HepG2 (cell line): Measurements from ENCODE around the gene RPL41. TPM values are rescaled to one million over a fixed set of nuclear protein-coding genes. Genes with fewer than 3 reads are reported as not detected.
A peak's percentile ranks its signal among the peaks of the same experiment; 100 is the strongest.

Source experiments
- CAMTA2 ChIP-seq: sonication (generic); formaldehyde crosslinking; IDR thresholded peaks from 2 replicates; pipeline ENCODE4 v1.4.0; 2020; ENCODE audit warnings: mild to moderate bottlenecking, missing genetic modification reagents, borderline replicate concordance
- CEBPZ ChIP-seq: IDR thresholded peaks from 2 replicates; pipeline ENCODE4 v1.6.1; 2012; ENCODE audit warnings: low read length, improper control_type of control experiment
- CREBL2 ChIP-seq: sonication (generic); formaldehyde crosslinking; IDR thresholded peaks from 2 replicates; pipeline ENCODE4 v1.8.1; 2023; ENCODE audit warnings: missing genetic modification reagents, mild to moderate bottlenecking, borderline replicate concordance
- FOXK2 ChIP-seq: fragments of 450-650 bp; IDR thresholded peaks from 2 replicates; pipeline ENCODE4 v1.6.1; 2016
- ISL2 ChIP-seq: sonication (generic); formaldehyde crosslinking; IDR thresholded peaks from 2 replicates; pipeline ENCODE4 v1.5.0; 2020; ENCODE audit warnings: missing genetic modification reagents
- MAFG ChIP-seq: sonication (generic); formaldehyde crosslinking; IDR thresholded peaks from 2 replicates; pipeline ENCODE4 v1.5.1; 2020; ENCODE audit warnings: mild to moderate bottlenecking, missing genetic modification reagents
- NR2C2 ChIP-seq: sonication (generic); formaldehyde crosslinking; IDR thresholded peaks from 2 replicates; pipeline ENCODE4 v1.4.0; 2020; ENCODE audit warnings: missing genetic modification reagents, mild to moderate bottlenecking, moderate library complexity, borderline replicate concordance
- RELA ChIP-seq: sonication (generic); formaldehyde crosslinking; IDR thresholded peaks from 2 replicates; pipeline ENCODE4 v1.4.0; 2020; ENCODE audit warnings: missing genetic modification reagents
- SIX1 ChIP-seq: sonication (generic); formaldehyde crosslinking; IDR thresholded peaks from 2 replicates; pipeline ENCODE4 v1.4.0; 2020; ENCODE audit warnings: missing genetic modification reagents, borderline replicate concordance
- SNAPC2 ChIP-seq: sonication (generic); formaldehyde crosslinking; IDR thresholded peaks from 2 replicates; pipeline ENCODE4 v1.8.1; 2022; ENCODE audit warnings: mild to moderate bottlenecking, missing genetic modification reagents
- SYNCRIP ChIP-seq: fragments of 200-400 bp; formaldehyde crosslinking; IDR thresholded peaks from 2 replicates; pipeline ENCODE4 v1.6.1; 2018; ENCODE audit warnings: mild to moderate bottlenecking, low read depth, low read length; ENCODE audit not compliant: insufficient read depth
- TBX2 ChIP-seq: sonication (generic); formaldehyde crosslinking; IDR thresholded peaks from 2 replicates; pipeline ENCODE4 v1.5.0; 2020; ENCODE audit warnings: missing genetic modification reagents, mild to moderate bottlenecking, borderline replicate concordance
- ZNF121 ChIP-seq: sonication (generic); formaldehyde crosslinking; IDR thresholded peaks from 2 replicates; pipeline ENCODE4 v1.5.0; 2020; ENCODE audit warnings: mild to moderate bottlenecking, missing genetic modification reagents
- ZNF335 ChIP-seq: sonication (generic); formaldehyde crosslinking; IDR thresholded peaks from 2 replicates; pipeline ENCODE4 v1.4.0; 2020; ENCODE audit warnings: missing genetic modification reagents
- ZNF451 ChIP-seq: sonication (generic); formaldehyde crosslinking; IDR thresholded peaks from 2 replicates; pipeline ENCODE4 v1.5.0; 2020; ENCODE audit warnings: mild to moderate bottlenecking, missing genetic modification reagents
- ZNF547 ChIP-seq: sonication (generic); formaldehyde crosslinking; IDR thresholded peaks from 2 replicates; pipeline ENCODE4 v1.5.1; 2020; ENCODE audit warnings: mild to moderate bottlenecking, missing genetic modification reagents
- ZNF569 ChIP-seq: sonication (generic); formaldehyde crosslinking; IDR thresholded peaks from 2 replicates; pipeline ENCODE4 v1.5.0; 2020; ENCODE audit warnings: mild to moderate bottlenecking, missing genetic modification reagents, moderate library complexity, borderline replicate concordance
- ZNF777 ChIP-seq: sonication (generic); formaldehyde crosslinking; IDR thresholded peaks from 2 replicates; pipeline ENCODE4 v1.4.0; 2020; ENCODE audit warnings: missing genetic modification reagents
- ZNF878 ChIP-seq: sonication (generic); formaldehyde crosslinking; IDR thresholded peaks from 2 replicates; pipeline ENCODE4 v1.8.1; 2023; ENCODE audit warnings: mild to moderate bottlenecking, missing genetic modification reagents, moderate library complexity
- ZNF883 ChIP-seq: sonication (generic); formaldehyde crosslinking; IDR thresholded peaks from 2 replicates; pipeline ENCODE4 v1.5.1; 2020; ENCODE audit warnings: mild to moderate bottlenecking, missing genetic modification reagents; ENCODE audit errors: not compliant biosample characterization
- polyA plus RNA-seq, 8 experiments: library from polyadenylated mRNA; depleted of rRNA in 3 of 8; stranded (reverse) in 7 of 8; unstranded in 1 of 8; fragments of >200 nt; fragmentation: Illumina TruSeq in 4 of 8; extraction: Trizol in 4 of 8; gene quantifications; 2 replicates each; pipeline versions ENCODE4 v1.2.1 to v1.2.3, GENCODE V29; 2011 to 2016; ENCODE audit warnings: low read depth in 4 of 8, missing spikeins in 1 of 8, mixed read lengths in 1 of 8; ENCODE audit not compliant: insufficient read depth in 1 of 8
- total RNA-seq, 5 experiments: library from RNA; depleted of rRNA; stranded (reverse); fragments of >200 nt; fragmentation: Illumina TruSeq; extraction: Trizol; gene quantifications; 2 replicates each; pipeline ENCODE4 v1.2.3, GENCODE V29; 2016; ENCODE audit warnings: low read depth in 1 of 5
- TF ChIP-seq, protein P1 (sequence below): sonication (generic); formaldehyde crosslinking; conservative IDR thresholded peaks from 2 replicates; pipeline ENCODE4 v1.4.0; 2020; ENCODE audit warnings: mild to moderate bottlenecking, missing genetic modification reagents, moderate library complexity

RPL41 gene
- total and polyA plus RNA-seq, 2 of the 13 experiments (the other 11 are each of a cell fraction or from before 2014, with no cell fraction given) = 4,012 to 7,670 TPM

DNA sequence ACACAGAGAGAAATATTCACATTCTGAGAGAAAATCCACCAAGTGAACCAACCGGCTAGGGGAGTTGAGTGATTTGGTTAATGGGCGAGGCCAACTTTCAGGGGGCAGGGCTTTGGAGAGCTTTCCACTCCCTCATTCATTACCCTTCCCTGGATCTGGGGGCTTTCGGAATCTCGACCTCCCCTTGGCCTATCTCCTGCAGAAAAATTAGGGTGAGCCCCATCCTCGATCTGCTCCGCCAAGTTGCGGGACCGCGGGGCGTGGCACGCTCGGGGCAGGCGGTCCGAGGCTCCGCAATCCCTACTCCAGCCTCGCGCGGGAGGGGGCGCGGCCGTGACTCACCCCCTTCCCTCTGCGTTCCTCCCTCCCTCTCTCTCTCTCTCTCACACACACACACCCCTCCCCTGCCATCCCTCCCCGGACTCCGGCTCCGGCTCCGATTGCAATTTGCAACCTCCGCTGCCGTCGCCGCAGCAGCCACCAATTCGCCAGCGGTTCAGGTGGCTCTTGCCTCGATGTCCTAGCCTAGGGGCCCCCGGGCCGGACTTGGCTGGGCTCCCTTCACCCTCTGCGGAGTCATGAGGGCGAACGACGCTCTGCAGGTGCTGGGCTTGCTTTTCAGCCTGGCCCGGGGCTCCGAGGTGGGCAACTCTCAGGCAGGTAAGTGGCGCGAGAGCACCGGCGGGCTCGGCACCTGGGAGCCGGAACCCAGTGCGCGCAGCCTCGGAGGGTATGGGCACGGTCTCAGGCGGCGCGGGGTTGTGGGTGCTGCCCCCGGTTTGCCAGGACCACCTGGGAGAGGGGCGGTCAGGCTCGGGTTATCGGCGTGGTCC is 36.5 kb upstream of the RPL41 start, which contains the start of gene ERBB3 (continued):
- TF ChIP-seq, protein P1, sequence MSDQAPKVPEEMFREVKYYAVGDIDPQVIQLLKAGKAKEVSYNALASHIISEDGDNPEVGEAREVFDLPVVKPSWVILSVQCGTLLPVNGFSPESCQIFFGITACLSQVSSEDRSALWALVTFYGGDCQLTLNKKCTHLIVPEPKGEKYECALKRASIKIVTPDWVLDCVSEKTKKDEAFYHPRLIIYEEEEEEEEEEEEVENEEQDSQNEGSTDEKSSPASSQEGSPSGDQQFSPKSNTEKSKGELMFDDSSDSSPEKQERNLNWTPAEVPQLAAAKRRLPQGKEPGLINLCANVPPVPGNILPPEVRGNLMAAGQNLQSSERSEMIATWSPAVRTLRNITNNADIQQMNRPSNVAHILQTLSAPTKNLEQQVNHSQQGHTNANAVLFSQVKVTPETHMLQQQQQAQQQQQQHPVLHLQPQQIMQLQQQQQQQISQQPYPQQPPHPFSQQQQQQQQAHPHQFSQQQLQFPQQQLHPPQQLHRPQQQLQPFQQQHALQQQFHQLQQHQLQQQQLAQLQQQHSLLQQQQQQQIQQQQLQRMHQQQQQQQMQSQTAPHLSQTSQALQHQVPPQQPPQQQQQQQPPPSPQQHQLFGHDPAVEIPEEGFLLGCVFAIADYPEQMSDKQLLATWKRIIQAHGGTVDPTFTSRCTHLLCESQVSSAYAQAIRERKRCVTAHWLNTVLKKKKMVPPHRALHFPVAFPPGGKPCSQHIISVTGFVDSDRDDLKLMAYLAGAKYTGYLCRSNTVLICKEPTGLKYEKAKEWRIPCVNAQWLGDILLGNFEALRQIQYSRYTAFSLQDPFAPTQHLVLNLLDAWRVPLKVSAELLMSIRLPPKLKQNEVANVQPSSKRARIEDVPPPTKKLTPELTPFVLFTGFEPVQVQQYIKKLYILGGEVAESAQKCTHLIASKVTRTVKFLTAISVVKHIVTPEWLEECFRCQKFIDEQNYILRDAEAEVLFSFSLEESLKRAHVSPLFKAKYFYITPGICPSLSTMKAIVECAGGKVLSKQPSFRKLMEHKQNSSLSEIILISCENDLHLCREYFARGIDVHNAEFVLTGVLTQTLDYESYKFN = peak; percentile 57
- no peak; the same call in 1 of the 2 replicates for TF ChIP-seq ZNF547 (CRISPR knock-in tag)
- no peak for TF ChIP-seq ZNF878 (CRISPR knock-in tag)
- TF ChIP-seq RELA (CRISPR knock-in tag) = no peak
- 0 out of 2 replicates have a peak, but pooled peaks have one; percentile 30 for TF ChIP-seq MAFG (CRISPR knock-in tag)
- no peak for TF ChIP-seq FOXK2
- TF ChIP-seq ZNF883 (CRISPR knock-in tag) = no peak
- no peak for TF ChIP-seq CEBPZ
- no peak for TF ChIP-seq ZNF335 (CRISPR knock-in tag)
- TF ChIP-seq CAMTA2 (CRISPR knock-in tag) = no peak
- TF ChIP-seq ISL2 (CRISPR knock-in tag) = peak; percentile 52
- TF ChIP-seq ZNF121 = no peak
- TF ChIP-seq ZNF777 (CRISPR knock-in tag) = no peak; the same call in 1 of the 2 replicates
- peak; percentile 73; the same call in 1 of the 2 replicates for TF ChIP-seq SNAPC2 (CRISPR knock-in tag)
- TF ChIP-seq NR2C2 (CRISPR knock-in tag) = no peak; the same call in 1 of the 2 replicates
- TF ChIP-seq ZNF569 (CRISPR knock-in tag) = no peak
- no peak for TF ChIP-seq SYNCRIP
- no peak for TF ChIP-seq CREBL2 (CRISPR knock-in tag)
- peak; percentile 27; the same call in 1 of the 2 replicates for TF ChIP-seq SIX1 (CRISPR knock-in tag)
- no peak; the same call in 1 of the 2 replicates for TF ChIP-seq TBX2 (CRISPR knock-in tag)
- TF ChIP-seq ZNF451 (CRISPR knock-in tag) = peak; percentile 56; the same call in 1 of the 2 replicates
